Measurements from ENCODE around the gene IMMP2L.

The IMMP2L gene

DNA sequence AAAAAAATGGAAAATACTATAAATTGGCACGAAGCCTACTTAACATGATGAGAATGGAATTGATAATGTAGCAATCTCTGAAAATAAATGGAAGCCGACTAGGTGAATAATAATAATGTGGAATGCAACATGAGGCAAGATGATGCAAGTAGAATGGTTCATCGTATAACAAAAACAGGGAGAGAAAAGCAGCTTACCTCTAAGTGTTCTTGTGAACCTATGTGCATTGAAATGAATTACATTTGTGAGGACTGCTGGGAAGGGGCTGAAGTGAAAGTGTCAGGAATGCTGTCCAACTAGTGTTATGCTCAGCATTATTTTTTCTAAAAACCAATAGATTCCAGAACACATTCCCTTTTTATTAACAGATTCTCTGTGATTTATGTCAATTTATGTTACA lies 912.0 kb downstream of the IMMP2L start:
- no peaks in the 10 kb centered on the region for H3K36me3 ChIP-seq (ENCODE audit: control insufficient read depth in 5 of 5, insufficient read depth in 5 of 5, low read length in 5 of 5)
- no peak overlapping the region for H3K4me3 ChIP-seq (ENCODE audit: low read depth in 1 of 5, low read length in 5 of 5)
- no peak overlapping the region for H3K27ac ChIP-seq (ENCODE audit: low read depth, low read length)
- no peak overlapping the region for H3K9ac ChIP-seq (ENCODE audit: low read length in 5 of 5)
- H3K9me3 ChIP-seq (ENCODE audit: control insufficient read depth in 5 of 5, low read length in 5 of 5), result peaks cover 0 to 3% (median 0%) of the 10 kb centered on the region in 5 donors
- H3K4me1 ChIP-seq (ENCODE audit: control insufficient read depth in 5 of 5, insufficient read depth in 5 of 5, low read length in 5 of 5), result no peaks in the 10 kb centered on the region
- no peaks in the 10 kb centered on the region for H3K27me3 ChIP-seq (ENCODE audit: control insufficient read depth in 5 of 5, insufficient read depth in 4 of 5, low read length in 5 of 5)

DNA sequence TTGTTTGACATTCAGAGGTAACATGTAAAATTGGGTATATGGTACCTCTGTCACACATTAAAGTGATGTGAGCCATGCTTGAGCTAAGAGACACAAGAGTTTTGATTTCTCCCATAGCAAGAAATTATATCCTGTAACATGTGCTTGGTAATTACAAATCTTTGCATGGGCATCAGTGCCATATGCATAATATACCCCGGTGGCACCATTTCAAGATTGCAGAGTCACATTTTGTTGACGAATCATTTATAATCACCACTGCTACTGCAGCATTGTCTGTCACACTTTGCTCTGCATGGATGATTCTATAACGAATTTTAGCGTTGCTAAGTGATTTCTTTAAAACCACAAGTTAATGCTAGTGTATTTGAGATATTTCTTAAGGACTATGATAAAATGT lies 915.0 kb downstream of the IMMP2L start:
- Histone ChIP-seq H3K4me1 (ENCODE audit: control insufficient read depth in 5 of 5, insufficient read depth in 5 of 5, low read length in 5 of 5) (no peaks in the 10 kb centered on the region), H3K9me3 (ENCODE audit: control insufficient read depth in 5 of 5, low read length in 5 of 5) (no peaks in the 10 kb centered on the region), H3K27me3 (ENCODE audit: control insufficient read depth in 5 of 5, insufficient read depth in 4 of 5, low read length in 5 of 5) (no peaks in the 10 kb centered on the region)

DNA sequence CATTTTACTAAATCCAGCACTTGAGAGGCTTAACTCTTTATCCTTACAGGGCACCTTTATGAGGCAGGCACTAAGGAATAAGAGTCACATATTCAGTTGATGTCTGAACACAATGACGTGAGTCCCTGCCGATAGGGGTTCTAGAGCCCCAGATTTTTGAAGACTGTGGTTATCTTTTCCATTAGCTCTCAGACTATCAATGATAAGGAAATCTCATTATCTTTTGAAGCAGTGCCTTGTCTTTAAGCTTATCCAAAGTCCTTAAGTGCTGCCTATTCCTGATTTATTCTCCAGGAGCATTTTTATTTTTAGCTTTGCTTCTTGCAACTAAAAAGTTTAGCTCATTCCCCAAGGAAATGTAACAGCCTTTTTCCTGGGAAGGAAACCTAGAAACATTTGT lies 915.5 kb downstream of the IMMP2L start:
- H3K9me3 ChIP-seq (ENCODE audit: control insufficient read depth in 5 of 5, low read length in 5 of 5), result no peaks in the 10 kb centered on the region
- H3K4me3 ChIP-seq (ENCODE audit: low read depth in 1 of 5, low read length in 5 of 5), result no peak overlapping the region
- no peak overlapping the region for H3K9ac ChIP-seq (ENCODE audit: low read length in 5 of 5)
- no peaks in the 10 kb centered on the region for H3K36me3 ChIP-seq (ENCODE audit: control insufficient read depth in 5 of 5, insufficient read depth in 5 of 5, low read length in 5 of 5)
- no peaks in the 10 kb centered on the region for H3K27me3 ChIP-seq (ENCODE audit: control insufficient read depth in 5 of 5, insufficient read depth in 4 of 5, low read length in 5 of 5)
- no peak overlapping the region for H3K27ac ChIP-seq (ENCODE audit: low read depth, low read length)
- no peaks in the 10 kb centered on the region for H3K4me1 ChIP-seq (ENCODE audit: control insufficient read depth in 5 of 5, insufficient read depth in 5 of 5, low read length in 5 of 5)

More for the DNA sequence above, 915.0 kb downstream of the IMMP2L start:
- no peak overlapping the region for H3K27ac ChIP-seq (ENCODE audit: low read depth, low read length)
- no peak overlapping the region for H3K9ac ChIP-seq (ENCODE audit: low read length in 5 of 5)
- no peak overlapping the region for H3K4me3 ChIP-seq (ENCODE audit: low read depth in 1 of 5, low read length in 5 of 5)
- H3K36me3 ChIP-seq (ENCODE audit: control insufficient read depth in 5 of 5, insufficient read depth in 5 of 5, low read length in 5 of 5), result no peaks in the 10 kb centered on the region

DNA sequence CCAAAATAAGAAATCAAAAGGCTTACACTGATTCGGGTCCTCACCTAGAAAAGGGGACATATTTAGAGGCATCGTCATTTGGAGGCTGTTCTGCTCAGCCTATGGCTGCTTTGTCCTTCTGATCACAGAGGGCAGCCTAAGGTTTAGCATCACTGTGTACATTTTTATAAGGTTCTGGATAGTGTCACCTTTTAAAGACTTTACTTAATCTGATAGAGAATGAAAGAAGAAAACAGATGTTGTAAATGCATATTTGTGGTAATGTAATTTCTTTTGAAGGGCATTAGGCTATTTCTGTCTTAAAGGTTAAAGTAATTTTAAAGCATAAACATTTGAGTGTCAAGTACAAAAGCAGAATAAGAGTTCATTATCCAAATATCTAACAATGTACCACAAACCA lies 916.7 kb downstream of the IMMP2L start:
- no peaks in the 10 kb centered on the region for H3K4me1 ChIP-seq (ENCODE audit: control insufficient read depth in 5 of 5, insufficient read depth in 5 of 5, low read length in 5 of 5)
- no peaks in the 10 kb centered on the region for H3K36me3 ChIP-seq (ENCODE audit: control insufficient read depth in 5 of 5, insufficient read depth in 5 of 5, low read length in 5 of 5)
- H3K27ac ChIP-seq (ENCODE audit: low read depth, low read length), result no peak overlapping the region
- H3K9me3 ChIP-seq (ENCODE audit: control insufficient read depth in 5 of 5, low read length in 5 of 5), result no peaks in the 10 kb centered on the region
- H3K27me3 ChIP-seq (ENCODE audit: control insufficient read depth in 5 of 5, insufficient read depth in 4 of 5, low read length in 5 of 5), result no peaks in the 10 kb centered on the region
- H3K4me3 ChIP-seq (ENCODE audit: low read depth in 1 of 5, low read length in 5 of 5), result no peak overlapping the region
- no peak overlapping the region for H3K9ac ChIP-seq (ENCODE audit: low read length in 5 of 5)

DNA sequence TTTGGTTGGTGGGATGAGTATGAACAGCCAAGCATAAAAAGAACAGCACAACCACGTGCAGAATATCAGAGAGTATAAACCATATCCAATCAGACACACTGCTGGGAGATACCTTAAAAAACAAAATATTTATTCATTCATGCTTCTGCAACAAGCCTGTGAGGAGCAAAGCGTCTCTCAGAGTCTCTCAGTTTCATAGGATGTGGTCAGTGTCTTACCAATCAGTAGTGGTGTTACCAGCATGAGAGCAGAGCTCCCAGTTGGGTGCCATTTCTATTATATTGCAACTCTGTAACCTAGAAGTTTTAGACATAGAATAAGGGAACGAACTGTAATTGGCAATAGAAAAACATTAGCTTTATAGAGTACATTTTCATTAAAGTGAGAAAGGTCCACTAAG lies 917.2 kb downstream of the IMMP2L start:
- Histone ChIP-seq H3K4me3 (ENCODE audit: low read depth in 1 of 5, low read length in 5 of 5) (no peak overlapping the region), H3K9me3 (ENCODE audit: control insufficient read depth in 5 of 5, low read length in 5 of 5) (no peaks in the 10 kb centered on the region), H3K36me3 (ENCODE audit: control insufficient read depth in 5 of 5, insufficient read depth in 5 of 5, low read length in 5 of 5) (no peaks in the 10 kb centered on the region), H3K27me3 (ENCODE audit: control insufficient read depth in 5 of 5, insufficient read depth in 4 of 5, low read length in 5 of 5) (no peaks in the 10 kb centered on the region), H3K27ac (ENCODE audit: low read depth, low read length) (no peak overlapping the region), H3K4me1 (ENCODE audit: control insufficient read depth in 5 of 5, insufficient read depth in 5 of 5, low read length in 5 of 5) (no peaks in the 10 kb centered on the region), H3K9ac (ENCODE audit: low read length in 5 of 5) (no peak overlapping the region)

DNA sequence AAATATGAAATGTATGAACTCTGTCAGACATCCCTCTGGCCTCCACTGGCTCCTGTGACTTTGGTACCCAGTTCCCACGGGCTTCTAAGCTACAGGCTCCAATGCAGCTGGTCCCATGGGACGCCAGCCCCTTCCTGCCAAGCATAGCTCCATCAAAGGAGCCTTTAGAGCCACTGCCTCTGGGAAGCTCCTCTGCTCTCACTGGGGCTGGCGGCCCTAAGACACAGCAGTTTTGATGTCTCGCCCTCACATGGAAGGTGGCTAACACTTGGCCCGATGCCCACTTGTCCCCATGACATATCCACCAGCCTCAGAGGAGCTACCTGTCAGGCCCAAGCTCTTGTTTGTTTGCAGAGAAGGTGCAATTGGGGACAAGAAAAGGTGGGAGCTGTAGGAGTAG lies 925.0 kb downstream of the IMMP2L start:
- Histone ChIP-seq H3K27ac (ENCODE audit: low read depth, low read length) (no peak overlapping the region), H3K4me3 (ENCODE audit: low read depth in 1 of 5, low read length in 5 of 5) (no peak overlapping the region), H3K9ac (ENCODE audit: low read length in 5 of 5) (no peak overlapping the region)

DNA sequence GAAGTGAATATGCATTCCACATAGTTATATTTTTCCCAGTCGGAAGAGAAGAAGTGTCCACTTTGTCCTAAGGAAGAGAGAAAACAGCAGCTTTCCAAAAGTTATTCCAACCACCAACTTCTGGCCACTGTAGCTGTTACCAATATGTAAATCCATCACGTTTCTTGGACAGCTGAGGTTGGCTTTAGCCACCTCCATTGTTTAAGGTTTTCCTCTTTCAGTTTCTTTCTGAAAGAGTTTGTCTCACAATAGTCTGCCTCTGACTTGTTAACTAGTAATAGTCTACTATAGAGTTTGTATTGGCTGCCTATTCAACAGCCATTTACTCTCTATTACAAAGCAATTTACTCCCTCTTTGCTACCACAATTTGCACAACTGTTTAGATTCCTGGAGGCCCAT lies 929.0 kb downstream of the IMMP2L start:
- Histone ChIP-seq H3K27ac (ENCODE audit: low read depth, low read length) (no peak overlapping the region), H3K4me3 (ENCODE audit: low read depth in 1 of 5, low read length in 5 of 5) (no peak overlapping the region), H3K27me3 (ENCODE audit: control insufficient read depth in 5 of 5, insufficient read depth in 4 of 5, low read length in 5 of 5) (peaks cover 0 to under 1% (median 0%) of the 10 kb centered on the region in 5 donors), H3K9me3 (ENCODE audit: control insufficient read depth in 5 of 5, low read length in 5 of 5) (peaks cover 0 to 11% (median 6%) of the 10 kb centered on the region in 5 donors), H3K9ac (ENCODE audit: low read length in 5 of 5) (no peak overlapping the region), H3K4me1 (ENCODE audit: control insufficient read depth in 5 of 5, insufficient read depth in 5 of 5, low read length in 5 of 5) (no peaks in the 10 kb centered on the region), H3K36me3 (ENCODE audit: control insufficient read depth in 5 of 5, insufficient read depth in 5 of 5, low read length in 5 of 5) (no peaks in the 10 kb centered on the region)

More for the DNA sequence above, 925.0 kb downstream of the IMMP2L start:
- Histone ChIP-seq H3K9me3 (ENCODE audit: control insufficient read depth in 5 of 5, low read length in 5 of 5) (peaks cover 0 to 11% (median 6%) of the 10 kb centered on the region in 5 donors), H3K36me3 (ENCODE audit: control insufficient read depth in 5 of 5, insufficient read depth in 5 of 5, low read length in 5 of 5) (no peaks in the 10 kb centered on the region), H3K27me3 (ENCODE audit: control insufficient read depth in 5 of 5, insufficient read depth in 4 of 5, low read length in 5 of 5) (peaks cover 0 to 4% (median 0%) of the 10 kb centered on the region in 5 donors), H3K4me1 (ENCODE audit: control insufficient read depth in 5 of 5, insufficient read depth in 5 of 5, low read length in 5 of 5) (no peaks in the 10 kb centered on the region)

DNA sequence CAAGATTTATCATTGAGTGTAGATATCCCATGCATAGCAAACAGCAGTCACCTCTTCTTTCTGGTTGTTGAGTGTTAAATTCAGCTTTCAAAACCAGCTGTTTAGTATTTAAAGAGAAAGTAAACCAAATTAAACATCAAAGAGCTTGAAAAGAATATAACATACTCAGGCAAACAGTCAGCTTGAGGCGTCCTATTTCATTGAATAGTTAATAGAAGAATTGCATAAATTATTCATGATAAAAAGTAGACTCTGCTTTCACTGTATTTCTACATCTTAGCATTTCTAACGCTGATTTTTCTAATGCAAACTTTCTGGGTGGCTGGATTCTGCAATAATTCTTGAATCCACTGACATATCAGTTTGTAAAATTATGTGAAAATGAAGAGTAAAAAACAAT lies 935.9 kb downstream of the IMMP2L start:
- Histone ChIP-seq H3K36me3 (ENCODE audit: control insufficient read depth in 5 of 5, insufficient read depth in 5 of 5, low read length in 5 of 5) (no peaks in the 10 kb centered on the region), H3K4me3 (ENCODE audit: low read depth in 1 of 5, low read length in 5 of 5) (no peak overlapping the region)

DNA sequence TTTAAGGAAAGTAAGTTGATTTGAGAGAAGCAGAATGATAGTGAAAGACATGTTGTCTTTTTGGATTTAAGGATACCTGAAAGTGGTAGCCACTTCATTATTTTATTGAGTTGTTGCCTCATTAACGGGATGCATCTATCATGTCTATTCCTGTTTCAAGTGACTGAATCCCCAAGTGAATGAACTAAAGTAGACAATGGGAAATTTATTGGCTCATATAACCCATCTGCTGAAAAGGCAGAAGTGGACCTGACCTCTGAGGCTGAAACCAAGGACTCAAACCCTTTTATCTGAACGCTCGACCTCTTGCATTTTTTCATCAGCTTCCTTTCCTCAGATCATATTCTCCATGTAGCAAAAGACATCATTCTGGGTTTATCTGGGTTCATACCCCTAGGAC lies 937.0 kb downstream of the IMMP2L start:
- Histone ChIP-seq H3K27me3 (ENCODE audit: control insufficient read depth in 5 of 5, insufficient read depth in 4 of 5, low read length in 5 of 5) (no peaks in the 10 kb centered on the region), H3K9ac (ENCODE audit: low read length in 5 of 5) (no peak overlapping the region), H3K36me3 (ENCODE audit: control insufficient read depth in 5 of 5, insufficient read depth in 5 of 5, low read length in 5 of 5) (no peaks in the 10 kb centered on the region), H3K9me3 (ENCODE audit: control insufficient read depth in 5 of 5, low read length in 5 of 5) (peaks cover 0 to 2% (median 0%) of the 10 kb centered on the region in 5 donors), H3K27ac (ENCODE audit: low read depth, low read length) (no peak overlapping the region), H3K4me3 (ENCODE audit: low read depth in 1 of 5, low read length in 5 of 5) (no peak overlapping the region), H3K4me1 (ENCODE audit: control insufficient read depth in 5 of 5, insufficient read depth in 5 of 5, low read length in 5 of 5) (no peaks in the 10 kb centered on the region)

More for the DNA sequence above, 935.9 kb downstream of the IMMP2L start:
- Histone ChIP-seq H3K9me3 (ENCODE audit: control insufficient read depth in 5 of 5, low read length in 5 of 5) (peaks cover 0 to 2% (median 0%) of the 10 kb centered on the region in 5 donors), H3K4me1 (ENCODE audit: control insufficient read depth in 5 of 5, insufficient read depth in 5 of 5, low read length in 5 of 5) (no peaks in the 10 kb centered on the region), H3K27ac (ENCODE audit: low read depth, low read length) (no peak overlapping the region), H3K9ac (ENCODE audit: low read length in 5 of 5) (no peak overlapping the region), H3K27me3 (ENCODE audit: control insufficient read depth in 5 of 5, insufficient read depth in 4 of 5, low read length in 5 of 5) (no peaks in the 10 kb centered on the region)

DNA sequence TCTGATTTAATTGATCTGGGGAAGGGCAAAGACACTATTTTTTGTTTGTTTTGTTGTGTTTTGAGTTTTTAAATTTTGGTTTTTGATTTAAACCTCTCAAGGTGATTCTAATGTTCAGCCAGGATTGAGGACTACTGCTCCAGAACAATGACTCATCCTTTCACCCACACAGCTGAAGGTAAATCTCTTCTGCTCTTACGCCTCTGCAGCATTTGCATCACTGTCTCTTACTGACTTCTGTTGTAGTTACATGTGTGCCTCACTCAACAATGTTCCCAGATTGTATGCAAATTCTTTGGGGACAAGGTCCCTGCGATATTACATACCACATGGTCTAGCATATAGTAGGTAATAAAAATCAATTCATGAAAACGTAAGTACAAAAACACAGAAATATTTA lies 938.9 kb downstream of the IMMP2L start:
- no peak overlapping the region for H3K9ac ChIP-seq (ENCODE audit: low read length in 5 of 5)
- H3K4me1 ChIP-seq (ENCODE audit: control insufficient read depth in 5 of 5, insufficient read depth in 5 of 5, low read length in 5 of 5), result no peaks in the 10 kb centered on the region
- H3K4me3 ChIP-seq (ENCODE audit: low read depth in 1 of 5, low read length in 5 of 5), result no peak overlapping the region
- H3K9me3 ChIP-seq (ENCODE audit: control insufficient read depth in 5 of 5, low read length in 5 of 5), result peaks cover 0 to 4% (median 0%) of the 10 kb centered on the region in 5 donors
- H3K36me3 ChIP-seq (ENCODE audit: control insufficient read depth in 5 of 5, insufficient read depth in 5 of 5, low read length in 5 of 5), result no peaks in the 10 kb centered on the region
- H3K27me3 ChIP-seq (ENCODE audit: control insufficient read depth in 5 of 5, insufficient read depth in 4 of 5, low read length in 5 of 5), result no peaks in the 10 kb centered on the region
- no peak overlapping the region for H3K27ac ChIP-seq (ENCODE audit: low read depth, low read length)

DNA sequence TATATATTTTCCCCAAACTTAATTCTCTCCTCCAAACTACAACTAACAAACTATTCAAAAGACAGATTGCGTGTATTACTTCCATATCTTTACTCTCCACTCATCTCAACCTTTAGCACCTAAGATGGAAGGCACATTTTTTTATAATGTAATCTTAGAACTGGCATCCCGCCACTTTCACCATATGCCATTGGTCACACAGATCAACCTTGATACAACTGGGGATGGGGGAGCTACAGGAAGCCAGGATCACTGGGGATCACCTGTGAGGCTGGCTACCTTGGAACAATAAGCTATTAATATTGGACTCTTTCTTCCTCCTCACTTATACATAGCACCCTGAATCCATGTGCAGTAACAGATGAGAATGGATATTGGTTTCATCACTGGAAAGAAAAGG lies 941.0 kb downstream of the IMMP2L start:
- no peaks in the 10 kb centered on the region for H3K4me1 ChIP-seq (ENCODE audit: control insufficient read depth in 5 of 5, insufficient read depth in 5 of 5, low read length in 5 of 5)
- H3K9me3 ChIP-seq (ENCODE audit: control insufficient read depth in 5 of 5, low read length in 5 of 5), result peaks cover 0 to 4% (median 0%) of the 10 kb centered on the region in 5 donors
- no peaks in the 10 kb centered on the region for H3K27me3 ChIP-seq (ENCODE audit: control insufficient read depth in 5 of 5, insufficient read depth in 4 of 5, low read length in 5 of 5)
- no peak overlapping the region for H3K27ac ChIP-seq (ENCODE audit: low read depth, low read length)
- H3K4me3 ChIP-seq (ENCODE audit: low read depth in 1 of 5, low read length in 5 of 5), result no peak overlapping the region
- H3K36me3 ChIP-seq (ENCODE audit: control insufficient read depth in 5 of 5, insufficient read depth in 5 of 5, low read length in 5 of 5), result no peaks in the 10 kb centered on the region
- no peak overlapping the region for H3K9ac ChIP-seq (ENCODE audit: low read length in 5 of 5)
